HCT116 (cell line): Measurements from ENCODE around the gene PLEKHN1. TPM values are rescaled to one million over a fixed set of nuclear protein-coding genes. Genes with fewer than 3 reads are reported as not detected.

Experiments used
- ATAC-seq: fragments of 200-7000 bp; cut with Tn5 transposase; 2 replicates; pipeline ENCODE4 v1.9.1; 2020; ENCODE audit warnings: mild to moderate bottlenecking, moderate library complexity
- BruUV-seq: library from RNA; stranded (reverse); fragments of 400-500 nt; replicated peaks from 2 replicates; lab custom pipeline; 2021; lab: Mats Ljungman, UMichigan
- CTCF ChIA-PET: fragments of 300-600 bp; sonication (Branson Sonifier 250); formaldehyde crosslinking; loops from one replicate; lab custom pipeline; 2021; ENCODE audit warnings: antibody characterized with exemption; lab: Charles Lee
- POLR2A ChIA-PET: fragments of 300-600, 350-600 bp; sonication (Branson Sonifier 250); formaldehyde crosslinking; loops from one replicate; lab custom pipeline; 2021; ENCODE audit warnings: antibody characterized with exemption; lab: Charles Lee
- RAD21 ChIA-PET, 2 experiments: fragments of 300-600 bp; sonication (Branson Sonifier 250); formaldehyde crosslinking; loops; one replicate each; lab custom pipeline; 2023; ENCODE audit warnings: low total read pairs in 2 of 2; ENCODE audit not compliant: uncharacterized antibody in 2 of 2, unreplicated experiment in 2 of 2, low non-redundant PET in 1 of 2; lab: Charles Lee
- DNase-seq: peaks from one replicate; pipeline ENCODE4 v3.0.0-alpha.2; 2010; ENCODE audit warnings: low read depth, low spot score
- H2AFZ ChIP-seq: fragments of 200-600 bp; shearing (Covaris generic), sonication (generic); 2 replicates; pipeline ENCODE4 v1.6.1; 2017; ENCODE audit warnings: low read depth, mixed run types, mixed read lengths, antibody characterized with exemption, low read length; ENCODE audit not compliant: poor library complexity, severe bottlenecking
- H3K27ac ChIP-seq: 2 replicates; pipeline ENCODE4 v1.5.1; 2012; ENCODE audit warnings: low read depth, low read length
- H3K27me3 ChIP-seq: fragments of 200-600 bp; sonication (generic); 2 replicates; pipeline ENCODE4 v1.6.1; 2016; ENCODE audit warnings: mixed run types, low read length, mixed read lengths; ENCODE audit not compliant: insufficient read depth
- H3K36me3 ChIP-seq, 2 experiments: fragments of 200-500 bp in 1 of 2; fragments of 200-600 bp in 1 of 2; sonication (Bioruptor generic) in 1 of 2; sonication (generic) in 1 of 2; 2 replicates each; pipeline versions ENCODE4 v1.5.1 to v1.6.1; 2014 to 2016; ENCODE audit warnings: low read length in 2 of 2, inconsistent platforms in 1 of 2, mixed read lengths in 1 of 2, mixed run types in 1 of 2; ENCODE audit not compliant: insufficient read depth in 2 of 2, control insufficient read depth in 1 of 2
- H3K4me1 ChIP-seq, 2 experiments: fragments of 200-600 bp in 1 of 2; sonication (generic) in 1 of 2; 2 replicates each; pipeline versions ENCODE4 v1.5.1 to v1.6.1; 2012 to 2017; ENCODE audit warnings: low read length in 2 of 2, inconsistent platforms in 1 of 2, mild to moderate bottlenecking in 1 of 2, mixed read lengths in 1 of 2, mixed run types in 1 of 2, moderate library complexity in 1 of 2; ENCODE audit not compliant: insufficient read depth in 2 of 2, control insufficient read depth in 1 of 2
- H3K4me2 ChIP-seq: fragments of 200-600 bp; sonication (generic); 2 replicates; pipeline ENCODE4 v1.6.1; 2017; ENCODE audit warnings: mixed run types, low read length, mixed read lengths
- H3K4me3 ChIP-seq, 2 experiments: fragments of 200-600 bp in 1 of 2; sonication (generic) in 1 of 2; replicated peaks in 1 of 2; 2 replicates each; pipeline ENCODE4 v1.5.1; 2011 to 2016; ENCODE audit warnings: low read length in 2 of 2, control low read depth in 1 of 2, low read depth in 1 of 2, mild to moderate bottlenecking in 1 of 2, mixed read lengths in 1 of 2, mixed run types in 1 of 2
- H3K79me2 ChIP-seq: fragments of 200-600 bp; sonication (generic); 2 replicates; pipeline ENCODE4 v1.6.1; 2017; ENCODE audit warnings: mild to moderate bottlenecking, mixed run types, low read length, moderate library complexity, mixed read lengths; ENCODE audit not compliant: insufficient read depth
- H3K9ac ChIP-seq: fragments of 200-600 bp; sonication (generic); 2 replicates; pipeline ENCODE4 v1.6.1; 2016; ENCODE audit warnings: low read length, mixed read lengths
- H3K9me2 ChIP-seq: fragments of 200-600 bp; sonication (generic), shearing (Covaris generic); 2 replicates; pipeline ENCODE4 v1.6.1; 2017; ENCODE audit warnings: mixed run types, mild to moderate bottlenecking, moderate library complexity; ENCODE audit not compliant: insufficient read depth
- H3K9me3 ChIP-seq, 2 experiments: fragments of 200-500 bp in 1 of 2; fragments of 200-600 bp in 1 of 2; sonication (Bioruptor generic) in 1 of 2; sonication (generic) in 1 of 2; 2 replicates each; pipeline ENCODE4 v1.6.1; 2014 to 2017; ENCODE audit warnings: low read length in 2 of 2, mixed read lengths in 2 of 2, inconsistent platforms in 1 of 2, low read depth in 1 of 2, mild to moderate bottlenecking in 1 of 2, mixed run types in 1 of 2, moderate library complexity in 1 of 2; ENCODE audit not compliant: control insufficient read depth in 1 of 2, insufficient read depth in 1 of 2
- H4K20me1 ChIP-seq: fragments of 200-600 bp; sonication (generic), shearing (Covaris generic); 2 replicates; pipeline ENCODE4 v1.6.1; 2017; ENCODE audit warnings: mixed run types, mild to moderate bottlenecking, moderate library complexity; ENCODE audit not compliant: insufficient read depth
- CBX3 ChIP-seq: IDR thresholded peaks from 2 replicates; pipeline ENCODE4 v1.6.1; 2012; ENCODE audit warnings: low read depth
- CEBPB ChIP-seq: IDR thresholded peaks from 2 replicates; pipeline ENCODE4 v1.6.1; 2012; ENCODE audit warnings: low read depth
- EGR1 ChIP-seq: IDR thresholded peaks from 2 replicates; pipeline ENCODE4 v1.6.1; 2012; ENCODE audit warnings: low read depth
- ELF1 ChIP-seq: IDR thresholded peaks from 2 replicates; pipeline ENCODE4 v1.6.1; 2012; ENCODE audit warnings: low read depth, borderline replicate concordance
- EZH2 ChIP-seq: fragments of 200-600 bp; sonication (generic); IDR thresholded peaks from 2 replicates; pipeline ENCODE4 v1.6.1; 2017; ENCODE audit warnings: antibody characterized with exemption, mixed run types
- FOSL1 ChIP-seq: IDR thresholded peaks from 2 replicates; pipeline ENCODE4 v1.6.1; 2012; ENCODE audit warnings: low read depth
- JUND ChIP-seq: IDR thresholded peaks from 2 replicates; pipeline ENCODE4 v1.6.1; 2012
- POLR2A ChIP-seq: IDR thresholded peaks from 2 replicates; pipeline ENCODE4 v1.7.0; 2011; ENCODE audit warnings: borderline replicate concordance; ENCODE audit not compliant: insufficient read depth, insufficient read length; ENCODE audit errors: extremely low read depth
- SP1 ChIP-seq: IDR thresholded peaks from 2 replicates; pipeline ENCODE4 v1.6.1; 2012; ENCODE audit warnings: low read depth
- SRF ChIP-seq: IDR thresholded peaks from 2 replicates; pipeline ENCODE4 v1.6.1; 2012; ENCODE audit warnings: low read depth
- ZFX ChIP-seq: fragments of 450-650 bp; IDR thresholded peaks from 2 replicates; pipeline ENCODE4 v1.6.1; 2017
- intact Hi-C: fragments of 100-400 bp; cut with micrococcal nuclease; formaldehyde crosslinking; loops from 2 replicates; pipeline ENCODE4 v1.10.0; 2022
- total RNA-seq: library from RNA; stranded (reverse); gene quantifications from one replicate; pipeline ENCODE4 v1.2.1, GENCODE V29; 2021; ENCODE audit not compliant: unreplicated experiment
- TF ChIP-seq, protein P1 (sequence below): IDR thresholded peaks from 2 replicates; pipeline ENCODE4 v1.6.1; 2012

Gene PLEKHN1
- total RNA-seq, 1 experiment from 2014 or later = 11.6 TPM

DNA sequence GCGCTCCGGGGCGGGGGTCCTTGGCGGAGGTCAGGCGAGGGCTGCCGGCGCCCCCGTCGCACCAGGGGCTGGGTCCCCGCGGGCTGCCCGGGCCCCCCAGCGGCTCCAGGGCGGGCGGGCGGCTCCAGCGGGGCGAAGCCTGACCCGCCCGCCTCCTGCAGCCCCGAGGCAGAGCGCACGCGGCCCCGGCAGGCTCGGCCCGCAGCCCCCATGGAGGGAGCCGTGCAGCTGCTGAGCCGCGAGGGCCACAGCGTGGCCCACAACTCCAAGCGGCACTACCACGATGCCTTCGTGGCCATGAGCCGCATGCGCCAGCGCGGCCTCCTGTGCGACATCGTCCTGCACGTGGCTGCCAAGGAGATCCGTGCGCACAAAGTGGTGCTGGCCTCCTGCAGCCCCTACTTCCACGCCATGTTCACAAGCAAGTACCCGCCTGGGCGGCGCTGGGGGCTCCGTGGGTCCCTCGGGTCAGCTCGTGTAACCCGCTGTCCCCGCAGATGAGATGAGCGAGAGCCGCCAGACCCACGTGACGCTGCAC is 5.1 kb upstream of the PLEKHN1 start:
- CTCF ChIA-PET = no interaction called here

GRCh38 chr1:962381-963300 is 3.6 kb upstream of the PLEKHN1 start:
- no peak overlapping the region for H3K9ac ChIP-seq
- ATAC-seq = no peak

More for the DNA sequence above, 5.1 kb upstream of the PLEKHN1 start:
- BruUV-seq = no TSS peak
- Histone ChIP-seq H3K36me3 (peaks cover 19 to 29% of the 10 kb centered on the region in 2 experiments; a peak in 3 of 4 replicates), H3K27ac (peak overlapping the region; percentile 99), H3K9me2 (no peaks in the 10 kb centered on the region), H3K79me2 (peaks cover 55% of the 10 kb centered on the region), H3K9ac (peak overlapping the region; percentile 97), H3K4me3 (peak overlapping the region; percentile 68 to 93), H3K27me3 (no peaks in the 10 kb centered on the region), H2AFZ (no peak overlapping the region), H4K20me1 (no peaks in the 10 kb centered on the region; the same call in 1 of the 2 replicates), H3K4me1 (peaks cover 20 to 30% of the 10 kb centered on the region in 2 experiments), H3K9me3 (no peaks in the 10 kb centered on the region), H3K4me2 (peak overlapping the region; percentile 85)
- RAD21 ChIA-PET = no interaction called here
- POLR2A ChIA-PET = no interaction called here
- ATAC-seq (peak; percentile 3; the same call in 1 of the 2 replicates), DNase-seq (no peak)
- intact Hi-C loops = loop anchor here (5.0 kb wide), 1 partner anchor 59 kb away; no protein-coding TSS in a partner anchor
- peak; percentile 64 for TF ChIP-seq ZFX
- no peak for TF ChIP-seq JUND

More at GRCh38 chr1:962381-963300, 3.6 kb upstream of the PLEKHN1 start:
- Histone ChIP-seq H3K79me2 (peaks cover 40% of the 10 kb centered on the region), H2AFZ (no peak overlapping the region), H3K4me2 (0 out of 2 replicates have a peak overlapping the region, but pooled peaks have one; percentile 85), H3K4me3 (no peak overlapping the region), H3K27me3 (no peaks in the 10 kb centered on the region), H3K4me1 (peaks cover 20 to 38% of the 10 kb centered on the region in 2 experiments), H3K9me3 (no peaks in the 10 kb centered on the region), H3K27ac (peak overlapping the region; percentile 18; the same call in 1 of the 2 replicates), H3K36me3 (peaks cover 11 to 19% of the 10 kb centered on the region in 2 experiments; a peak in 3 of 4 replicates), H4K20me1 (no peaks in the 10 kb centered on the region), H3K9me2 (no peaks in the 10 kb centered on the region)
- TSS peak; percentile 36 for BruUV-seq
- ChIA-PET POLR2A (no interaction called here), CTCF (no interaction called here), RAD21 (no interaction called here)
- no peak for DNase-seq
- intact Hi-C loops = loop anchor here (5.0 kb wide), 1 partner anchor 60 kb away; no protein-coding TSS in a partner anchor
- no peak for TF ChIP-seq ZFX
- TF ChIP-seq FOSL1 = no peak
- no peak for TF ChIP-seq SRF
- no peak for TF ChIP-seq CBX3
- TF ChIP-seq POLR2A = no peak
- TF ChIP-seq ELF1 = no peak
- no peak for TF ChIP-seq EZH2
- no peak for TF ChIP-seq EGR1
- no peak for TF ChIP-seq CEBPB
- TF ChIP-seq SP1 = no peak
- TF ChIP-seq, protein P1, sequence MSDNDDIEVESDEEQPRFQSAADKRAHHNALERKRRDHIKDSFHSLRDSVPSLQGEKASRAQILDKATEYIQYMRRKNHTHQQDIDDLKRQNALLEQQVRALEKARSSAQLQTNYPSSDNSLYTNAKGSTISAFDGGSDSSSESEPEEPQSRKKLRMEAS = no peak
